Limb (tissue), 2 donors: Measurements from ENCODE around the gene CA4.

ENCODE experiments used
- DNase-seq, 2 donors: peaks; one replicate each; pipeline ENCODE4 v3.0.0-alpha.2; 2016; ENCODE audit errors: extremely low spot score in 2 of 2

The CA4 gene

DNA sequence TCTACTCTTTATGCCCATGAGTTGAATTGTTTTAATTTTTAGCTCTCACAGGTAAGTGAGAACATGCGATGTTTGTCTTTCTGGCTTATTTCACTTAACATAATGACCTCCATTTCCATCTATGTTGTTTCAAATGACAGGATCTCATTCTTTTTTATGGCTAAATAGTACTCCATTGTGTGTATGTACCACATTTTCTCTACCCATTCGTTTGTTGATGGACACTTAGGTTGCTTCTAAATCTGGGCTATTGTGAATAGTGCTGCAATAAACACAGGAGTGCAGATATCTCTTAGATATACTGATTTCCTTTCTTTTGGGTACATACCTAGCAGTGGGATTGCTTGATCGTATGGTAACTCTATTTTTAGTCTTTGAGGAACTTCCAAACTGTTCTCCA, 19.3 kb upstream of the CA4 start:
- no peak for DNase-seq

DNA sequence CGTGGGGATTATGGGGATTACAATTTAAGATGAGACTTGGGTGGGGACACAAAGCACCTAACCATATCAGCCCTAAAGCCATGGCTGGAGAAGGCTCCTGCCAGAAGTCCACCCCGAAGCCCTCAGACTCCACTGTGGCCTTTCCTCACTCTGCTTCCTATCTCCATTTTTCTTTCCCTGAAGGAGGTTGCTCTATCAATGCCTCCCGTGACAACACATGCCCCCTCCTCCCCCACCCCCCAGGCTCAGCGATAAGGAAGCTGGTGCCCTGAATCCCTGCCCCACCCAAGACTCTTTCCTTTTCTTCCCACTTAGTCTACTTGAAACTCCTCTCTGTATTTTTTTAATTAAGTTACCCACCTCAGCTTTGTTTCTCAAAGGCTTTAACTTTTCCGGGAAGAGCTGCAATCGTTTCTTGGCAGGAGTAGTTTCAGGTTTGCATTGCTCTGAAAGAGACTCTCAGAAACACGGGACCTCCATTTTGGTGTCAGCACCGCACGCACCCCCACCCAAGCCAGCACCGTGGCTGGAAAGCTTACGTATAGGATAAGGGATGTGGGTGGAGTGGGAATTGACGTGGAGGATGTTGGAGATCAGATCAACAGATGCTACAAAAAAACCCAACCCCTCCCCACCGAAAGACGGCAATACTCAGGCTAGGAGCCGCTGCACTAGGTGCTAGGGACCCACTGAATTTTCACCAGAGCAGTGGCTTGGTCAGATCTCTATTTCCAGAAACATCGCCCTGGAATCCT, 15.2 kb upstream of the CA4 start:
- DNase-seq, result peak in 1 of 2 donors; percentile 34

DNA sequence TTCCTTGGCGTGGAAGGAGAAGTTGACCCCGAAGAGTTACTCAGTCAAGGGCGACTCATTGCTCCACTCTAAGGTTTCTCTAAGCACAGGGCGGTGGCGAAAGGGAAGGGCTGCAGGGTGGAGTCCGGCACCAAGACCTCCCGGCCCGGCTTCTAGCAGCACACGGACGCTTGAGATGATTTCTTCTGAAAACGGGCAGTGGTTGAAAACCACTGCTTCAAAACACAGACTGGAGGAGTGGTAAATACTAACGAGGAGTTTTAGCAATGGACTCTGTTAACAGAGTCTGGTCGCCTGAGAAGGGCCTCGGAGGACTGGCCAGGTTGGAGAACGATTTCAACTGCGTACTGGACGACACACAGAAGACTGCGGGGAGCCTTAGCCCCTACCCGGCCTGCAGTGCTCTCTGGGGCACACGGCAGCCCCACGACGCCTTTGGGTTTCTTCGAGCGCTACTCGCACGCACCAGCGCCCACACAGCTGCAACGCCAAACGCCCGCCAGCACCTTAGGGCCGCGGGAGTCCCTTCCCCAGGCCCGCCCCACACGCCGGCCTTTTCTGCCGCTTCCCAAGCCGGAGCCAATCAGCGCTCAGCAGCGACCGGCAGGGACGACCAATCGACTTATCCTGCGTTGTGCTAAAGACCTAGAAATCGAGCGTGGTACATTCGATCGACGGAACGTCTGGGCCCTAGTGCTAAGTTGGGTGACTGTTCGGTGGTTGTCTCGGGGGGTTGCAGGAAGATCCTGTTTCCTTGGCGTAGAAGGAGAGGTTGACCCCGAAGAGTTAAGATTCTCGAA, 14.4 kb upstream of the CA4 start:
- peak; percentile 85 to 86 for DNase-seq

DNA sequence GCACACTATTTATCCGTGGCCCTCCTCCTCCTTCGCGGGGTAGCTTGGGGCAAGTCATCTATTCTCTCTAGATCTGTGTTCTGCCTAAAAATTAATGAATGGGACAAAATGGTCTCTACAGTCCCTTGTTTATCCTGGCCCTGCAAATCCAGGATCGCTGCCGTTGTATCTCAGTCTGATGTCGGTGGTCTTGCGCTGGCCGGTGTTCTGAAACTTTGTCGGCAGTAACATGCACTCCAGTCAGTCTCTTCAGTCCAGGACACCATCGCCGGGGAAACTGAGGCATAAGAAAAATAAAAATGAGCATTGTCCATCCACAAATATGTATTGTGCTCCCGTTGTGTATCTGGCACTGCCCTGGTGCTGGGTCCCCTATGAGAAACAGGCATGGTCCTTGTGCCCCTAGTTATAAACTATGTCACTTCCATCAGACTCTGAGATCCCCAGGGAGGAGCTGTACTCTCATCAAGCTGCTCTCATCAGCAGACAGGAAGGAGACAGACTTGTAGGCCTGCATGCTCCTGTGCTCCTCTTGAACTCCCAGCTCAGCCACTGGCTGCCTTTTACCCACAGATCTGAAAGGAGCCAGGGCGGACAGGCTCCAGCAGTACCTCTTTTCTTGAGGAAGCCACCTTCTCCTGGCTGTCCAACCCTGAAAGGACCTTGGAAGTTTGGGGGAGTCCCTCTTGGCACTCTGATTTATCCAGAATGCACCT, 13.7 kb upstream of the CA4 start:
- peak in 1 of 2 donors; percentile 13 for DNase-seq

DNA sequence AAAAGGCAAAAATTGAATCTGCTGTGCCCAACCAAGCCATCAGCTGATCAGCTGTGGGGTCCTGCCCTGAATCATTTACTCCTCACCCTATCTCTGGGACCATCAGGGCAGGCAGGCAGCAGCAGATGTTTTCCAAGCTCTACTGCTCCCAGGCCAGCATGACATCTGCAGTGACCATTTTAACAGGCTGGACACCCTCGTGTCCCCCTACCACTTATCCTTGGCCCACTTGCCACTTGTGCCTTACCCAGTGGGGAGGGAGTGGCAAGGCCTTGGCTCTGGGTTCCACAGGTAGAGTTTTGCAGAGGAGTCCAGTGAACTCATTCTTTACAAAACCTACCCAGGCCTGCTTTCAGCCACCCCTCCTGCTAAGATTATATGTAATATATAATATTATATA, 12.0 kb upstream of the CA4 start:
- DNase-seq, result no peak

DNA sequence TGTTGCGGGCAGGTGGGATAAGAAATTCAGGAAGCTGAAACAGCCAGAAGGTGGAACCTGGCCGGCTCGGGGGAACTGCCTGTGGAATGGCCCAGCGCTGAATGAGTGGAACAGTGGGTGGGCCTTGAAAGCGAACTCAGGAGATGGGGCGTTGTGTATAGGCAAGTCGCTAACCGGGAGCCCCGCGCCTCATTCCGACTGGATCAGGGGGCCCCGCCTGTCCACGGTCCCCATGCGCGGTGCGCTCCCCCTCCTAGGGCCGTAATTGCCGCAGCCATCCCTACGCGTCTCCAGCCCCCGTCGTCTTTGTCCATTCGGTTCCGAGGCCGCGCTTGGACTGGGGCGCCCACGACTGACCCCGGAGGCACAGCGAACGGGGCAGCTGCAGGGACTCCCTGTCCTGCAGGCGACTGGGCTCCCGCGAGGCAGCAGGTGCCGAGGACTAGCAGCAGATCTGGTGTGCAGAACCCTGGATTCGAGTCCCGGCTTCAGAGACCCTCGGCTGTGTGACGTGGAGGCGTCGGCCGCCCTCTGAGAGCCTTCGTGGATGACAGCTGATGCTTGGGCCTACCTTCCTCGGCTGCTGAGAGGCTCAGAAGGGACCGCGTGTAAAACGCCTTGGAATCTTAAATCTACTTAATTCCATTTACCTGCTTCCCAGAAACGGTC, 10.9 kb upstream of the CA4 start:
- no peak for DNase-seq

DNA sequence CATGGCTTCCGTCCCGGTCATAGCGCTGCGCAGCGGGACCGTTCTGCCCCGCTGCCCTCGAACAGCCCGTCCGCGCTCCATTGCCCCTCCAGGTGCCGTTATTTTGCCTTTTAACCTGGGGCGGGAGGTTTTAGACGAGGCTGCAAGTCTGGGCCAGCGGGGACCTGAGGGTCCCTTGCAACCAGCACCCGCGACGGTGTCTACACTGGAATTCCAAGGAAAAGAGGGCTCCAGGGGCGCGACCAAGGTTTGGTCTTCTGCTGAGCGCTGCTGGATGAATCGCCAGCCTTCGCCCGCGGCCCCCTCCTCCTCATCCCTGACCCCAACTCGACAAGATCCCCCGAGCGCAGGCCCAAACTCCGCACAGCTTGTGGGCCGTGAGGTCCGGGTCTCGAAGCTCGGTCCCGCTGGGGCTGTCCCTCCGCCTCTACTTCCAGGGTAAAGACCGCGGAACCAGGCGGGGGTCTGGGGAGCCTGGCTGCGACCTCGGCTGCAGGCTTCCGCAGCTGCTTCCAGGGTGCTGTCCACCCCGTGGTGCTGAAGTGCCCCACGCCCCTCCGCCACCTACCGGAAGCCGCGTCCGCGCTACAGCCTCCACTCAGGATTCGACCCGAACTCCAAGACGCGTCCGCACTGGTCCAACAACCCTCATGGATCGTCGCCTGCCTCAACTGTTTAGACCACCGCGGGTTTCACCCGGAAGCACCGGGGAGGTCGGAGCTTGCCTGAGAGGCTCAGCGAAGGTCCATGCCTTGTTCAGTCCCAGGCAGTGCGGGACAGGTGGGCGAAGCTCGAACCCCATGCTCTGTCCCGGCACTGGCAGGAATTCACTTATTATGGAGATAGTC, 10.1 kb upstream of the CA4 start:
- DNase-seq, result peak; percentile 48 to 88

DNA sequence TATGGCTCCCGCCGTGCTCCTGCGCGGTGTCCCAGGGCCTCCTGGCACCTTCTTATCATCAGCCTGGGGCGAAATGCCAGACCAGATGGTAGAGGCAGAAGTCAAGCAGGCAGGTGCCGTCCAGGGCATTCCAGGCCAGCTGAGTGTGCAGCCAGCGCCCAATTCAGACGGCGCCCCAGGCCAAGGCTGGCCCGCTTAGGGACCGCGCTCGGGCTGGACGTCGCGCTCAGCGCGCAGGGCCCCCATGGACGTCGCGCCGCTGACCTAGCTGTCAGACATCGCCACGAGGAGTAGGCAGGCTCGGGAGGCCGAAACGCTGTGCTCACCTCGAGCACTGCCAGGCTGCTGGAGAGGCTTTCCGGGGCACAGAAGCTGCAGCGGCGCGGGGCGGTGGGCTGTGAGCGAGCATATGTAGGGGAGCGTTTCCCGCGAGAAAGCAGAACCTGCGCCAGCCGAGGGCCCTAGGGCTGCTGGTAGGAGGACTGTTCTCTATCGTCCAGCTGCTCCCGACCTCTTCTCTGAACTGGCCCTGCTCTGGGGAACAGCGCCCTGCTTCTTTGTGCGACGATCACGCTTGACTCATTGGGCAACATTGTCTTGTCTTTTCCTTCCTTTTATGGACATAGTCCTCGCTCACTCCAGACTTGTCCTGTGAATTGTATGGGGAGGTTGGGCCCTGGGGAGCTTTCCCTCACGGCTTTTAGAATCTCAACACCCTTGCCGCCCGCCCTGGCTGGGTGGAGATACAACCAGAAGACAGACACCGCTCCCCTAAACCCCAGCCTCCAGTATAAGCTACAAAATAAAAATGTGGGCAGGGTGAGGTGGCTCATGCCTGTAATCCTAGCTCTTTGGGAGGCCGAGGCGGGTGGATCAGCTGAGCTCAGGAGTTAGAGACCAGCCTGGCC, 8.4 kb upstream of the CA4 start:
- DNase-seq, result no peak

DNA sequence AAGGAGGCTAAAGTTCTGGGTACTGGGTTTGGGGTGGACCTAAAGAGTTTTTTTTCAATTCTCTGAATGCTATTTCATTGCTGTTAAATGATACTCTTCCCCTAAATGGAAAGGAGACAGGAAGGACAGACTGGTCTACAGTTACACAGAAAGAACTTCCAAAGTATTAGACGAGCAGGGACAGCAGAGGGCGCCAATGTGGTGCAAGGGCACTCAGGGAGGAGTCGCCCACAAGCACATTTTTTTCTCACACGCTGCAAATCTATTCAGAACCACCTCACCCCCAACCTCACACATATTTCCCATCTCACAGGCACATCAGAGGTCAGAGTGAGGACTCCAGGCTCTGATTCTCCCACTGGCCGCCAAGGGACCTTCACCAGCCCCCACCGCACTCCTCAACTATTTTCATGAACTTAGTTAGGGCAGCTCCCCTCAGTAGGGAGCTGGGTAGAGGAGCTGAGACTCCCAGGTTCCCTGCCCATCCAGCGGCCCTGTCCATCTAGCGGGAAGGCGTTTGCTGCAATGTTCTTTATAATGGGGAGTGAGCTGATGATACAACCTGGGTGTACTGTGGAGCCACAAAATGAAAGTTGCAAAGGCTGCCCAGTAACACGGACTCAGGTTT, 6.8 kb upstream of the CA4 start:
- DNase-seq, result peak; percentile 50 to 80

DNA sequence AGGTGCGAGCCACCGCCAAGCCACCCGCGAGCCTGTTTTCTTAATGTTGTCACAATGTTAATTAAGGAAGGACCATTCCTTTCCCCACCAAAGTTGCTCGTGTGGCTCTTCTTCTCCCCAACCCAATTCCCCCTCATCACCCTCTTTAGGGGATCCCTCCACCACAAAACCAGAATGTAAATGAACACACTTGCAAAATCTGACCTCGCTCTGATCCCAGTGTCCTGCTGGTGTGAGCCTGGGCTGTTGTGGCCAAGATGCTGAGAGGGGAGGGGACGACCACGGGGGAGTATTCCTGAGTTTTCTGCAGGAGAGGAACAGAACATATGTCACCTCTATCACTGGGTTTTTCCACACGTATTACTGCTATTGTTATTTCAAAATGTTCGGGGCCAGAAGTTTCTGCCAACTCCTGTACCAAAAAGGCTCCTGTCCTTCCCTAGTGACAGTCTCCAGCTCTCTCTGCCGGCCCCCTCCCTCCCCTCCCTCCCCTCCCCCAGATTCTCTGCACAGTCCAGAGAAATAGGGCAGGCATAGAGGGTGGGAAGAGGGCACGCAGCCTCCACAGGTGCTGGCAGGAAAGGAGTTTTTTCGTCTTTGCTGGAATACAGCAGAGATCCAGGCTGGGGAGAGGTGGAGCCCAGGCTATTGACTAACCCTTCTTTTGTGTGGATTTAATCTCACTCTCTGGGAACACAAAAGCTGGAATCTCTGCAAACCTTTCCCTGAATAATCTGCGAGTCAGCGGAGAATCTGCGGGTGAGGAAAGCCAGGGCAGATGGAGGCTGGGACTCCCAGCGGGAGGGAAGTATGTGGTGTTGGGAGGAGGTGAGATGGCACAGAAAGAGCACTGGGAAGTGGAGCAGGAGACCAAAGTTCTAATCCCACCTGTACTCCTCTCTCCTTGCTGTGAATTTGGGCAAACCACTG, 4.5 kb upstream of the CA4 start:
- no peak for DNase-seq

DNA sequence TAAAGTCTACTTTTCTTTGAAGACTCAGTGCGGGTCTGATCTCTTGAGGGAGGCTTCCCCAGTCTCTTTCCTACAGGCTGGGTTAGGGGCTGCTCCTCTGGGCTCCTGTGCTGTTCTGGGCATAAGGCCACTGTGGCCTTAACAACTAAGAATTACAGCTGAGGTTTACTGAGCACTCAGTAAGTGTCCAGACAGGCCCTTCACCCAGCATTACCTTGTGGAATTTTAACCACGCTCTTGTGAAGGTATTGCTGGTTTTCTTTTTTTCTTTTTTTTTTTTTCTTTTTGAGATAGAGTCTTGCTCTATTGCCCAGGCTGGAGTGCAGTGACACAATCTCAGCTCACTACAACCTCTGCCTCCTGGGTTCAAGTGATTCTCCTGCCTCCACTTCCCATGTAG, 3.6 kb upstream of the CA4 start:
- no peak for DNase-seq

DNA sequence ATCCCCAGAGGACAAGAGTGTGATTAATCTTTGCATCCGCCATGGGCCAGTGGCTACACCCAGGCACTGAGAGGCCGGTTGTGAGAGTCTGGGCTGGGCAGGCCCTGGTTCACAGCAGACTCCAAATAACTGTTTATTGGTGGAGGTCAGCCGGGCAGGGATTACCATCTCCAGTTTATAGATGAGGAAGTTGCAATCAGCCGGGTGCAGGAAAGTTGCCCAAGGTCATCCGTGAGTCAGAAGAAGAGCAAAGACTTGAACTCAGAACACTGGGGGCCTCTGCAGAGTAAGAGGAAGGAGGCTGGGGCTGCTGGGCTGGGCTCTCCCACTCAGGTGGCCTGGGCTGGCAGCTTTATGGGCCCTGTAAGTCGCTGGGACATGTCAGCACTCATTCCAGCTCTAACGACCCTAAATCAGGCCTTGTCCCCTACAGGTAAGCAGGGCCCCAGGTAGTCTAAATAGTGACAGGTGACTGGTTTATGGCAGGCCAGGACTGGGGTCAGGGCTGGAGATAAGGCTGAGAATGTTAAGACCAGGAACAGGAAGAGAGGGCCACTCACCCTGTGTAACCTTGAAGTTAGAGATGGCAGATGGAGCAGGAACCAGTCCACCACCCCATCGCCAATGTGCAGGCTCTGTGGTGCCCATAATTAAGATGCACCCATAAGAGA, 2.1 kb upstream of the CA4 start:
- DNase-seq, result no peak

DNA sequence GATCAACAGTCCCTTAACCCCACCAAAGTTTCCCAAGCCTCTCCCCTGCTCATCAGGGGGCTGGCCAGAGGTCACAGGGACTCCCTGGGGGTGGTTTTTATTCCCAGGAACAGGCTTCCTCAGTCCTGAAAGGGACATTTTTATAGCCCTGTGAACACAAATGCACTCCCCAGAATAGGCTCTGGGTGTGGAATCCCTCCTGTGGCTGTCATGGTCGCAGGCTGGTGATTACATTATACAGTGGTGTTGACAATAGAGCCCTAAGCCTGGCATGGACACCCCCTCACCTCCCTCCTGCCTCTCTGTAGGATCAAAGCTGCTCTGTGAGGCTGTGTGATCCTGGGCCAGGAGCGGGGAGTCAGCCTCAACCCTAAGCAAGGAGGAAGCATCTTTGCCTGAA, 1.4 kb upstream of the CA4 start:
- no peak for DNase-seq

DNA sequence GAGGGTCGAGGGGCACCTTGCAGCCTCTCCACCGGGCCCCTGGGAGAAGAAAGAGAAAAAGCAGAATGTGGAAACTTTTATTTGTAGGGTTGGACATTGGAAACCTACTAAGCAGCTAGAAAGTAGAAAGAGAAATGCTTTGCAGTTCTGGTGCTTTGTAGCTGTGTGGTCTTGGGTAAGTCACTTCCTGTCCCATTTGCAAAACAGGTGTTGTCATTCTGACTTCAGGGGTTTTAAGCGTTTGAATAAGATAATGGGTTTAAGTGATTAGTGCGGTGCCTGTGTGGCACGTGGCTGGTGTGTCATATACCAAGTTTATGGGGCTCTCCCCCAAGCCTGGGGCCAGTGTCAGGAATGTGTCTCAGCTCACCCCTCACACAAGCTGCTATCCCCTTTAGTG, 1.6 kb downstream of the CA4 start:
- no peak for DNase-seq

DNA sequence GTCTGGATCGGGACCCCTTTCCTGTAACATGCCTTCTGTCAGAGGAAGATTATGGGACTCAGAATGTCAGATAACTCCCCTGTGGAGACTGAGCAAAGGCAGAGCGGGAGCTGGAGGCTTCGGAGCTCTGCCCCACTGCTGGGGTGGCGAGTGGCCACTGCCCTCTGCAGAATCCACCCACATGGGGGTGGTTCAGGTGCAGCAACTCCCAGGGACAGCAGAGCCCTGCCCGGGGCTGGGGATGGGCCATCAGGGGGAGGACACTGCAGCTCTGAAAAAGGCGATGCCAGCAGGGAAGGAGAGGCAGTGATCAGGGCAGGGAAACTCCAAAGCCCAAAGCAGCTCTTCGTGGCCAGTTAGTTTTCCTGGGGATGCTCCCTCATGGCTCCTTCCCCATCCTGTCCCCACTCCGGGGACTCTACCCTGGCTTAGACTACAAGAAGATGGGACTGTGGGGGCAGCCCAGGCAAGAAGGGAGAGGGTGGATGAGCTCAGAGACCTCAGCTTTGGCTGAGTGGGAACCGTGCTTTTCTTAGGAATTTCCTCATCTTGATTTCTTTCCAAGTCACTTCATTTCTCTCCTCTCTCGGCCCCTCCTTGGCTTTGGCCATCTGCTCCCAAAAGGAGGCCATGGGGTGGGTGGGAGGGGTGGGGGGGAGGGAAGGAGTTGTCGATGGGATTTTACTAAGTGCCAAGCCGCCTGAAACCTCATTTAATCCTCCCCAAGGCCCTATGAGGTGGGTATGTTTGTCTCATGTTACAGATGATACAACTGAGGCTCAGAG, 4.0 kb downstream of the CA4 start:
- peak; percentile 49 to 51 for DNase-seq

DNA sequence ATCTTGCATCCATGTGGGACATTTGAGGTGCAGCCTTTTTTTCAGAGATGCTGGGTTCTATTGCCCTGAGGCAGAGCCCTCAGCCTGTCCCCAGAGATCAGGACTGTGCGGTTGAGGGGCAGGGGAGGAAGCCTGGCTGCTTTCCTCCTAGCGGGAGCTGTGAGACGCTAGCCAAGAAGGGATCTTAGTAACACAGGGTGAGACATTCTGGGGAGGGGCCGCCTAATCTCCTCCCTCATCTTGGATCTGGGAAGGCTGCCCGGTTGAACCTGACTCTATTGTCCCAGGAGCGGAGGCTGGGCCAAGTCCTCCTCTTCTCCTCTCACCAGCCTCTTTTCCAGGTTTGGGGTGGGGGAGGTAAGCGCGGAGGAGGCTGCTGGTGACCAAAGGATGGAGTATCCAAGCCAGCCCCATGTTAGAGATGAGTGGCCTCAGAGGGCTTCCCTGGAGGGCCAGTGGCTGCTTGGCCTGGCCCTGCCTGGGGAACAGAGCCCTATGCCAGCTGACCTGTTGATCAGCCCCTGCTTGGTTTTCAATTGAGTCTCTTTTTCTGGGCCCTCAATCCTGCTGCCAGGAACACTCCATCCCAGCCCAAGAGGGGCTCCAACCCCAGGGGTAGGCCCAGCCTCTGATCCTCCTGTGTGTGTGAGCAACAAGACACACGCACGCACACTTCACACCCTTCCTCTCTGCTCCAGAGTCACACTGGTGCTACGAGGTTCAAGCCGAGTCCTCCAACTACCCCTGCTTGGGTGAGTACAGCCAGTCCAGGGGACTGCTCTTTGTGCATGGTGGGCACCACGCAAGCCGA, 5.0 kb downstream of the CA4 start:
- peak; percentile 71 to 75 for DNase-seq
